HEK293T (cell line): ENCODE results near the gene PSG6.
"Not testable (repeated sequence)": the region's sequence is repeated elsewhere in the genome, so short reads cannot be mapped to it uniquely, and the experiment has no call there.

Experiments
- CTCF ChIA-PET: fragments of 350-600 bp; formaldehyde crosslinking; extraction: SDS; loops from one replicate; lab custom pipeline; 2021; ENCODE audit warnings: antibody characterized with exemption, inconsistent platforms; lab: Yijun Ruan, JAX
- POLR2A ChIA-PET: fragments of 350-600 bp; formaldehyde crosslinking; extraction: SDS; loops from one replicate; lab custom pipeline; 2020; ENCODE audit warnings: antibody characterized with exemption, inconsistent platforms; lab: Yijun Ruan, JAX
- DNase-seq: peaks from one replicate; pipeline ENCODE4 v3.0.0; 2012; ENCODE audit warnings: mixed read lengths; ENCODE audit errors: extremely low spot score
- ARNT ChIP-seq: fragments of 450-650 bp; IDR thresholded peaks from 2 replicates; pipeline ENCODE4 v1.6.1; 2017; ENCODE audit warnings: mild to moderate bottlenecking
- BHLHE40 ChIP-seq: fragments of 450-650 bp; IDR thresholded peaks from 2 replicates; pipeline ENCODE4 v1.6.1; 2016; ENCODE audit warnings: mild to moderate bottlenecking, moderate library complexity, borderline replicate concordance
- CTBP1 ChIP-seq: fragments of 450-650 bp; IDR thresholded peaks from 2 replicates; pipeline ENCODE4 v1.6.1; 2016; ENCODE audit warnings: borderline replicate concordance
- ELF4 ChIP-seq: fragments of 450-650 bp; IDR thresholded peaks from 2 replicates; pipeline ENCODE4 v1.6.1; 2017; ENCODE audit warnings: antibody characterized with exemption
- FOXA1 ChIP-seq: fragments of 450-650 bp; IDR thresholded peaks from 2 replicates; pipeline ENCODE4 v1.6.1; 2016; ENCODE audit warnings: mild to moderate bottlenecking
- FOXK2 ChIP-seq: fragments of 450-650 bp; IDR thresholded peaks from 2 replicates; pipeline ENCODE4 v1.6.1; 2016; ENCODE audit warnings: mild to moderate bottlenecking
- FOXM1 ChIP-seq: fragments of 450-650 bp; IDR thresholded peaks from 2 replicates; pipeline ENCODE4 v1.6.1; 2017; ENCODE audit warnings: mild to moderate bottlenecking, borderline replicate concordance
- HDGF ChIP-seq: fragments of 450-650 bp; IDR thresholded peaks from 2 replicates; pipeline ENCODE4 v1.6.1; 2017; ENCODE audit warnings: antibody characterized with exemption, borderline replicate concordance
- L3MBTL2 ChIP-seq: fragments of 450-650 bp; conservative IDR thresholded peaks from 2 replicates; pipeline ENCODE4 v1.6.1; 2016; ENCODE audit warnings: mild to moderate bottlenecking
- LEF1 ChIP-seq: fragments of 450-650 bp; IDR thresholded peaks from 2 replicates; pipeline ENCODE4 v1.6.1; 2017; ENCODE audit warnings: mild to moderate bottlenecking, borderline replicate concordance
- NFRKB ChIP-seq: fragments of 450-650 bp; IDR thresholded peaks from 2 replicates; pipeline ENCODE4 v1.6.1; 2016; ENCODE audit warnings: mild to moderate bottlenecking, moderate library complexity
- PKNOX1 ChIP-seq: fragments of 450-650 bp; IDR thresholded peaks from 2 replicates; pipeline ENCODE4 v1.6.1; 2016
- SP1 ChIP-seq: fragments of 450-650 bp; IDR thresholded peaks from 2 replicates; pipeline ENCODE4 v1.6.1; 2017
- SUZ12 ChIP-seq: fragments of 450-650 bp; IDR thresholded peaks from 2 replicates; pipeline ENCODE4 v1.6.1; 2016; ENCODE audit warnings: mild to moderate bottlenecking
- TARDBP ChIP-seq: fragments of 450-650 bp; IDR thresholded peaks from 2 replicates; pipeline ENCODE4 v1.6.1; 2016
- ZNF384 ChIP-seq: fragments of 450-650 bp; IDR thresholded peaks from 2 replicates; pipeline ENCODE4 v1.6.1; 2016

The PSG6 gene

GRCh38 chr19:42928896-42929295, 11.2 kb upstream of the PSG6 start:
- CTCF ChIA-PET: no interaction called here
- TF ChIP-seq ZNF384: no peak
- TF ChIP-seq HDGF: no peak
- TF ChIP-seq CTBP1: no peak
- no peak for TF ChIP-seq SP1
- no peak for TF ChIP-seq BHLHE40
- no peak for TF ChIP-seq FOXK2
- no peak for TF ChIP-seq NFRKB
- TF ChIP-seq LEF1: no peak
- TF ChIP-seq SUZ12: no peak
- no peak for TF ChIP-seq FOXA1
- TF ChIP-seq PKNOX1: no peak
- no peak for TF ChIP-seq ELF4
- no peak for TF ChIP-seq ARNT
- no peak for TF ChIP-seq FOXM1
- TF ChIP-seq L3MBTL2: no peak
- no peak for TF ChIP-seq TARDBP
- POLR2A ChIA-PET: no interaction called here
- DNase-seq: no peak

- ChIA-PET CTCF (no interaction called here), POLR2A (no interaction called here)
- no peak for TF ChIP-seq FOXK2
- no peak for TF ChIP-seq FOXA1
- no peak for TF ChIP-seq FOXM1
- TF ChIP-seq ARNT: no peak
- no peak for TF ChIP-seq NFRKB
- no peak for TF ChIP-seq SUZ12
- no peak for TF ChIP-seq L3MBTL2
- no peak for TF ChIP-seq TARDBP
- no peak for TF ChIP-seq ZNF384
- TF ChIP-seq BHLHE40: no peak
- TF ChIP-seq SP1: no peak
- no peak for TF ChIP-seq ELF4
- TF ChIP-seq CTBP1: no peak
- DNase-seq: no peak
Observed at GRCh38 chr19:42926781-42927180, 9.1 kb upstream of the PSG6 start.

DNA sequence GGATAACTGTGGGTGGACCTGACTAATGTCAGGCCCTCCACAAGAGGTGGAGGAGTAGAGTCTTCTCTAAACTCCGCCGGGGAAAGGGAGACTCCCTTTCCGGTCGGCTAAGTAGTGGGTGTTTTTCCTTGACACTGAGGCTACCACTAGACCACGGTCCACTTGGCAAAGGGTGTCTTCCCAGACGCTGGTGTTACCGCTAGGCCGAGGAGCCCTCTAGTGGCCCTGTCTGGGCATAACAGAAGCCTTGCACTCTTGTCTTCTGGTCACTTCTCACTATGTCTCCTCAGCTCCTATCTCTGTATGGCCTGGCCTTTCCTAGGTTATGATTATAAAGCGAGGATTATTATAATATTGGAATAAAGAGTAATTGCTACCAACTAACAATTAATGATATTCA, 5.4 kb upstream of the PSG6 start:
- POLR2A ChIA-PET: not testable (repeated sequence)
- CTCF ChIA-PET: interaction anchor here (1.0 kb wide), 1 partner anchor 17 kb away, joined by 3 read pairs; no protein-coding TSS in a partner anchor
- DNase-seq: peak; percentile 12

DNA sequence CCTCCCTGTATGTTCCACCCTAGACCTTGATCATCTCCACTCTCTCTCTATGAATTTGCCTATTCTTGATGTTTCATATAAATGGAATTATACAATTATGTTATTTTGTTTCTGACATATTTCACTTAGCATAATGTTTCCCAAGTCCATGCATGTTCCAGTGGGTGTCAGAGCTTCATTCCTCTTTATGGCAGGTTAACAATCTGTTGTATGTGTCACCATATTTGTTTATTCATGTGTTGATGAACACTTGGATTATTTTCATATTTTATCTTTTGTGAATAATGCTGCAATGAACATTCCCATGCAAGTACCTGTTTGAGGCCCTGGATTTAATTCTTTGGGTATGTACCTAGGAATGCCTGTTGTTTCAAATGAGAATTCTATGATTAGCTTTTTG, 3.3 kb upstream of the PSG6 start:
- POLR2A ChIA-PET, CTCF ChIA-PET: not testable (repeated sequence)

GRCh38 chr19:42919757-42920079, 2.0 kb upstream of the PSG6 start:
- no peak for TF ChIP-seq ARNT
- no peak for TF ChIP-seq PKNOX1
- no peak for TF ChIP-seq FOXM1
- no peak for TF ChIP-seq BHLHE40
- no peak for TF ChIP-seq ZNF384
- TF ChIP-seq FOXA1: no peak
- TF ChIP-seq ELF4: no peak
- TF ChIP-seq FOXK2: no peak
- no peak for DNase-seq
- CTCF ChIA-PET: no interaction called here
- POLR2A ChIA-PET: no interaction called here

More for the DNA sequence above, 3.3 kb upstream of the PSG6 start:
- not testable (repeated sequence) for DNase-seq

DNA sequence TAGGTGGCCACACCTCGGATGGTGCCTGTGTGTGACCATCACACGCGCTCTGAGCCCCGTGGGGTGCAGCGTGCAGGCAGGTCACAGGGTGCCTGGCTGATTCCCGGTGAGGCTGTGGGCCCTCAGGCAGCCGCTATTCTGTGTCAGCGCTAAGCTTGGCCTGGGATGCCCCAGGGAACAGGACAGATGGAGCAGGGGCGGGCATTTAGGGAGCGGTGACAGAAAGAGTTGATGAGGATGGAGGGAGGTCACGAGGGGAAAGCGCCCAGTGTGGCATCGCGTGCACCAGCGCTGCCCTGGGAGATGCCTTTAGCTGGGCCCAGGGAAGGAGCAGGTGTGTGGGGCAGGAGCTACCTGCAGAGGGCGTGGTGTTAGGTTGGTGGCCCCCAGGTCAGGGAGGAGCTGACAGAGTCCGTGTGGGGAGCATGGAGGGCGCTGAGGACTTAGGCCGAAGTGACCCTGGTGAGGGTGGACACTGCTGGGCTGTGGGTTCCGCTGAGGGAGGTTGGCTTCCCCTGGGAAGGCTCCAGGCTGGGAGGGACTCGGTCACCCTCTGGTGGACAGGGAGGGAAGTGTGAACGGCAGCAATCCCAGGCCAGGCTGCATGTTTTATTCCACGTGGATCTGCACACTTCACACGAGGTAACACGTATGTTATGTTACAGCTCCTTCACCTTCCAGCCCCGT, 1.5 kb upstream of the PSG6 start:
- DNase-seq, POLR2A ChIA-PET: not testable (repeated sequence)
- CTCF ChIA-PET: interaction anchor here (0.7 kb wide), 1 partner anchor 14 kb away, joined by 3 read pairs; no protein-coding TSS in a partner anchor

DNA sequence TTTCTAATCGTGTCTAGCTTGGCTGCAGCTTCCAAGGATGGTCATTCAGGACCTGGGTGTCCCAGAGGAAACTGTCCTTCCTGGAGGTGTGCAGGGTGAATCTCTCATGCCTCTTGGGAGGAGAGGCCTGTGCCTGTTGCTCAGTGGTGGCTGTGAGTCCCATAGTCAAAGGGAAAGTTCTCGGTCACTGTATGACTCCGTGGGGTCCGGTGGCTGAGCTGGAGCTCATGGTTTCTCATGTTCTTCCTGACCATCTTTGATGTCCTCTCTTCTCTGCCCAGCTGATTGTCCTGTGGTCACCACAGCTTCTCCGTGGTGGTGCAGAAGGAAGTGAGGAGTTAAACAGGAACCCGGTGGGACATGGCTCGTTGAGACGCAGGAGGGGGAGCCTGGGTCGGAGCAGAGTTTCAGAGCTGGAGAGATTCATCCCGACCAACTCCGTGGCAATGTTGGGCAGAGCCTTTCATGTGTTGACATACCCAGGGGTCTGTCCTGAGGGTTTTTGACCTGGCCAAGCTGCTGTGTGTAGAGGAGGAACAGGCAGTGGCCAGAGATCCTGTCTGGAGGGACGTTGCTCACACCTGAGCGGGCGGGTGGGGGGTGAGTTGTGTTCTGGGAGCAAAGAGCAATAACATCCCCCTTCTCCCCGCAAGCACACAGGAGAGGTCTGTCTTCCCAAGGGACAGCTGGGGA, 829 bp upstream of the PSG6 start:
- POLR2A ChIA-PET, DNase-seq: not testable (repeated sequence)
- CTCF ChIA-PET: interaction anchor here (0.7 kb wide), 1 partner anchor 13 kb away, joined by 3 read pairs; no protein-coding TSS in a partner anchor

DNA sequence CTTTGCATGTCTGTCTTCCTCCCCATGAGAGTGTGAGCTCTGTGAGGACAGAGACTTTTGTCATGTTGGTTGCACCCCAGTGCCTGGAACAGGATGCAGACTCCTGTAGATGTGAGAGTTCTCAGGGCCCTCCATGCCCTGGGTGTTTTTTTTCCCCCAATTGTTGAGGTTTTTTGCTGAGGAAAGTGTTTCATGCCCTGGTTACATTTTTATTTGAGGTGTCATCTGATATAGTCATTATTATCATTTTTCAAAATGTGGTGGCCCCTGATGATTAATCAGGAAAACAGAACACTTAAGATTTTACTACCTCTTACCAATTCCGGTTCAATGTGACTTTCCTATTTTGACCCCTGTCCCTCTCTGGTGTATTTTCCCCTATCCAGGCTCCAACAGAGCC, 763 bp downstream of the PSG6 start:
- DNase-seq, CTCF ChIA-PET, POLR2A ChIA-PET: not testable (repeated sequence)

- DNase-seq, POLR2A ChIA-PET: not testable (repeated sequence)
- CTCF ChIA-PET: interaction anchor here (0.9 kb wide), 1 partner anchor 28 kb away, joined by 4 read pairs; no protein-coding TSS in a partner anchor
Observed at GRCh38 chr19:42913516-42913915, 4.2 kb downstream of the PSG6 start.

DNA sequence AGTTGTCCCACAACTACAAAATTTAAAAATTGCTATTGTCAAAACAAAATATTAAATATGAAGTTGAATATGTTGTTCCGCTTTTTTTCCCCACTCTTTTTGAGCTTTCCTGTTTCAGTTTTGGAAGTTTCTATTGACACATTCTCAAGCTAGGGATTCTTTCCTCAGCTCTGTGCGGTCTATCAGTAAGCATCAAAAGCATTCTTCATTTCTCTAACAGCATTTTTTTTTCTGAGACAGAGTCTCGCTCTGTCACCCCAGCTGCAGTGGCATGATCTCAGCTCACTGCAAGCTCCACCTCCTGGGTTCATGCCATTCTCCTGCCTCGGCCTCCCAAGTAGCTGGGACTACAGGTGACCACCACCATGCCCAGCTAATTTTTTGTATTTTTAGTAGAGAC, 4.8 kb downstream of the PSG6 start:
- CTCF ChIA-PET: interaction anchor here (0.9 kb wide), 1 partner anchor 28 kb away, joined by 4 read pairs; no protein-coding TSS in a partner anchor
- POLR2A ChIA-PET, DNase-seq: not testable (repeated sequence)

DNA sequence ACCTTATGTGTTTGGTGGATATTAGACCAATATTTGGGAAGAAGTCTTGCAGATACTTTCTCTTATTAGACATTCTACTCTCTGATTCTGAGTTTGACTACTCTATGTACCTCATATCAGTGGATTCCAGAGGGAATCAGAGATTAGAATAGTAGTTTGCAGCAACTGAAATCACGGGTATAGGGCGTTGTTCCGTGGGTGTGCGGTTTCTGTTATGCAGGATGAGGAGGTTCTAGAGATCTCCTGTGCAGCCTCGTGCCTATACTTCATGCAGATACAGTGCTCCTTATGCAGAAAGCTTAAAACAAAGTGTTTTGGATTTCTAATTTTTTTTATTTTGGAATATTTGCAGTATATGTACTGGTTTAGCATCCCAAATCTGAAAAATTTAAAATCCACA, 6.0 kb downstream of the PSG6 start:
- CTCF ChIA-PET: not testable (repeated sequence)

DNA sequence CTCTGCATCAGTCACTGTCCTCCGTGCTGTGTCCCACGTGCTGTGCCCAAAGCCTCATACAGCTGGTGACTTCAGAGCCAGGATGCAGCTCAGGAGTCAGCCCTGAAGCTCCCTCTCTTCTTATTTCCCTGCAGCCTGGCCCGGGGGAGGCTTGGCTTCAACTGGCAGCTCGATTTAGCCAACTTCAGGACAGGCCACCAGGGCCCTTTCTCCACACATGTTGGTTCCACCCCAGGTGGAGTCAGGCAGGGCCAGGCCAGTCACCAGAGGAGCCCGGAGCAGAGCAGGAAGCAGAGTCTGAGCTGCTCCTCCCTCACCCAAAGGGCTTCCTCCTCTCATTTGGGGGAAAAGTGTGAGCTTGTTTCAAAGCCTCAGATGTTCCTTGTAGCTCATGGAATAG, 11.5 kb downstream of the PSG6 start:
- DNase-seq, POLR2A ChIA-PET: not testable (repeated sequence)
- CTCF ChIA-PET: interaction anchor here (1.0 to 1.1 kb wide), 2 partner anchors 13 to 17 kb away, joined by 3 read pairs; no protein-coding TSS in a partner anchor

More for the DNA sequence above, 6.0 kb downstream of the PSG6 start:
- DNase-seq, POLR2A ChIA-PET: not testable (repeated sequence)
